Brain microvascular endothelial cell (primary cell): Measurements from ENCODE around the gene MUC15.

Experiments used
- DNase-seq: peaks from one replicate; pipeline ENCODE4 v3.0.0-alpha.2; 2020
- H3K27ac ChIP-seq: fragments of 250-450 bp; sonication (Bioruptor Pico); 2 replicates; pipeline ENCODE4 v1.5.1; 2020; ENCODE audit warnings: mild to moderate bottlenecking, moderate library complexity
- H3K27me3 ChIP-seq: fragments of 250-450 bp; sonication (Bioruptor Pico); replicated peaks from 2 replicates; pipeline ENCODE4 v1.5.1; 2020; ENCODE audit warnings: mild to moderate bottlenecking
- H3K36me3 ChIP-seq: fragments of 250-450 bp; sonication (Bioruptor Pico); replicated peaks from 2 replicates; pipeline ENCODE4 v1.5.1; 2020; ENCODE audit warnings: mild to moderate bottlenecking
- H3K4me3 ChIP-seq: 2 replicates; pipeline ENCODE4 v1.5.1; 2011; ENCODE audit warnings: low read depth, mild to moderate bottlenecking, control low read depth, low read length, moderate library complexity
- in situ Hi-C: cut with HindIII; loops from 2 replicates; pipeline ENCODE4 v1.10.0; 2017; ENCODE audit warnings: low sequenced_read_pairs, low pct_ligation_motif_present
- TF ChIP-seq, protein P1 (sequence below): IDR thresholded peaks from 2 replicates; pipeline ENCODE4 v1.5.1; 2011; ENCODE audit warnings: low read depth, mild to moderate bottlenecking, moderate library complexity, low read length, control low read depth, inconsistent platforms; ENCODE audit errors: missing control alignments

Gene MUC15

GRCh38 chr11:26550022-26550421, 22.0 kb downstream of the MUC15 start:
- H3K27me3 ChIP-seq, result no peaks in the 10 kb centered on the region
- no peaks in the 10 kb centered on the region for H3K36me3 ChIP-seq
- H3K27ac ChIP-seq, result no peak overlapping the region
- TF ChIP-seq, protein P1, sequence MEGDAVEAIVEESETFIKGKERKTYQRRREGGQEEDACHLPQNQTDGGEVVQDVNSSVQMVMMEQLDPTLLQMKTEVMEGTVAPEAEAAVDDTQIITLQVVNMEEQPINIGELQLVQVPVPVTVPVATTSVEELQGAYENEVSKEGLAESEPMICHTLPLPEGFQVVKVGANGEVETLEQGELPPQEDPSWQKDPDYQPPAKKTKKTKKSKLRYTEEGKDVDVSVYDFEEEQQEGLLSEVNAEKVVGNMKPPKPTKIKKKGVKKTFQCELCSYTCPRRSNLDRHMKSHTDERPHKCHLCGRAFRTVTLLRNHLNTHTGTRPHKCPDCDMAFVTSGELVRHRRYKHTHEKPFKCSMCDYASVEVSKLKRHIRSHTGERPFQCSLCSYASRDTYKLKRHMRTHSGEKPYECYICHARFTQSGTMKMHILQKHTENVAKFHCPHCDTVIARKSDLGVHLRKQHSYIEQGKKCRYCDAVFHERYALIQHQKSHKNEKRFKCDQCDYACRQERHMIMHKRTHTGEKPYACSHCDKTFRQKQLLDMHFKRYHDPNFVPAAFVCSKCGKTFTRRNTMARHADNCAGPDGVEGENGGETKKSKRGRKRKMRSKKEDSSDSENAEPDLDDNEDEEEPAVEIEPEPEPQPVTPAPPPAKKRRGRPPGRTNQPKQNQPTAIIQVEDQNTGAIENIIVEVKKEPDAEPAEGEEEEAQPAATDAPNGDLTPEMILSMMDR, result no peak
- in situ Hi-C loops, result no loop called here
- no peak for DNase-seq
- no peak overlapping the region for H3K4me3 ChIP-seq

- H3K27me3 ChIP-seq, result no peaks in the 10 kb centered on the region
- no peak for DNase-seq
- no peak overlapping the region for H3K4me3 ChIP-seq
- no peak overlapping the region for H3K27ac ChIP-seq
- in situ Hi-C loops, result no loop called here
- TF ChIP-seq, protein P1, result no peak
- no peaks in the 10 kb centered on the region for H3K36me3 ChIP-seq
Observed at GRCh38 chr11:26549176-26549575, 22.9 kb downstream of the MUC15 start.

DNA sequence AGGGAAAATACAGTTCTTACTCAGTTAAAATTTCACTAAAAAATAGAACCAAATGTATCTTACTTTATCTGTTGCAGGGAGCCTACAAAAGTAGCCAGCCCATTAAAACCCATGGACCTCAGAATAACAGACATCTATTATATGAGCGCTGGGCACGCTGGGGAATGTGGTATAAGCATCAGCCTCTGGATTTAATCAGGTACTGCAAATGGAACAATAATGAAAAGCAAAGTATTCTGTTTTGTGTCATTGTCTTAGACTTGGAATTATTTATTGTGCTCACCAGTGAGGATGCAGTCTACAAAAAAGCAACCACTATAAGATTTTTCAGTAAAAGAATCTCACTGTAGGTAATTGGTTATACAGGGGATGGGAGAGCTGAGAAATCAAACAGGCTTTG, 30.2 kb downstream of the MUC15 start:
- in situ Hi-C loops, result no loop called here
- TF ChIP-seq, protein P1, result no peak

GRCh38 chr11:26539517-26539916, 32.5 kb downstream of the MUC15 start:
- in situ Hi-C loops, result no loop called here
- H3K27me3 ChIP-seq, result no peaks in the 10 kb centered on the region
- TF ChIP-seq, protein P1, result no peak

More for the DNA sequence above, 30.2 kb downstream of the MUC15 start:
- DNase-seq, result no peak
- Histone ChIP-seq H3K36me3 (no peaks in the 10 kb centered on the region), H3K27ac (no peak overlapping the region), H3K27me3 (no peaks in the 10 kb centered on the region), H3K4me3 (no peak overlapping the region)

GRCh38 chr11:26537341-26537740, 34.7 kb downstream of the MUC15 start:
- in situ Hi-C loops, result no loop called here
- no peak for DNase-seq
- TF ChIP-seq, protein P1, result no peak
- Histone ChIP-seq H3K36me3 (no peaks in the 10 kb centered on the region), H3K4me3 (no peak overlapping the region), H3K27ac (no peak overlapping the region), H3K27me3 (no peaks in the 10 kb centered on the region)

More at GRCh38 chr11:26539517-26539916, 32.5 kb downstream of the MUC15 start:
- no peak overlapping the region for H3K4me3 ChIP-seq
- H3K36me3 ChIP-seq, result no peaks in the 10 kb centered on the region
- H3K27ac ChIP-seq, result no peak overlapping the region
- no peak for DNase-seq

DNA sequence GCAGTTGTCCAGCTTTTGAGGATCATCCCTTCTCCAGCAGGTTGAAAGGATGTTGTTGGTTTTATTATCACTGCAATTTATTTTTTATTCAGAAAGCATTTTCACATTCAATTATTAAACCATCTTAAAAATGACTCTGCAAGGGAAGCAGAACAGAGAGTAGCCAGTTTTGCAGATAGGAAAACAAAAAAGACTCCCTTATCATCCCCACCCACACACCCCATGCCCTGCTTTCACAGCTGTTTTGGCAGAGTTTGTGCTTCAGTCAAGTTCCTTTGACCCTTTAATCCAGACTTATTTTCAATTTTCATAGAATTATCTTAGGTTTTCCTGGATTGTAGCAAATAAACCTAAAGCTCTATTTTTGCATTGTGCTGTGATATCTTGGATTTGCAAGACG, 44.4 kb downstream of the MUC15 start:
- no peak for DNase-seq
- Histone ChIP-seq H3K27me3 (no peaks in the 10 kb centered on the region), H3K36me3 (no peaks in the 10 kb centered on the region), H3K4me3 (no peak overlapping the region), H3K27ac (no peak overlapping the region)
- in situ Hi-C loops, result no loop called here
- TF ChIP-seq, protein P1, result no peak
